HG03571 (cell line): ENCODE data around the gene DXO.

ENCODE experiments used
- ATAC-seq: cut with Tn5 transposase; IDR thresholded peaks from one replicate; pipeline ENCODE4 v1.9.1; 2021; ENCODE audit not compliant: unreplicated experiment

Gene DXO

DNA sequence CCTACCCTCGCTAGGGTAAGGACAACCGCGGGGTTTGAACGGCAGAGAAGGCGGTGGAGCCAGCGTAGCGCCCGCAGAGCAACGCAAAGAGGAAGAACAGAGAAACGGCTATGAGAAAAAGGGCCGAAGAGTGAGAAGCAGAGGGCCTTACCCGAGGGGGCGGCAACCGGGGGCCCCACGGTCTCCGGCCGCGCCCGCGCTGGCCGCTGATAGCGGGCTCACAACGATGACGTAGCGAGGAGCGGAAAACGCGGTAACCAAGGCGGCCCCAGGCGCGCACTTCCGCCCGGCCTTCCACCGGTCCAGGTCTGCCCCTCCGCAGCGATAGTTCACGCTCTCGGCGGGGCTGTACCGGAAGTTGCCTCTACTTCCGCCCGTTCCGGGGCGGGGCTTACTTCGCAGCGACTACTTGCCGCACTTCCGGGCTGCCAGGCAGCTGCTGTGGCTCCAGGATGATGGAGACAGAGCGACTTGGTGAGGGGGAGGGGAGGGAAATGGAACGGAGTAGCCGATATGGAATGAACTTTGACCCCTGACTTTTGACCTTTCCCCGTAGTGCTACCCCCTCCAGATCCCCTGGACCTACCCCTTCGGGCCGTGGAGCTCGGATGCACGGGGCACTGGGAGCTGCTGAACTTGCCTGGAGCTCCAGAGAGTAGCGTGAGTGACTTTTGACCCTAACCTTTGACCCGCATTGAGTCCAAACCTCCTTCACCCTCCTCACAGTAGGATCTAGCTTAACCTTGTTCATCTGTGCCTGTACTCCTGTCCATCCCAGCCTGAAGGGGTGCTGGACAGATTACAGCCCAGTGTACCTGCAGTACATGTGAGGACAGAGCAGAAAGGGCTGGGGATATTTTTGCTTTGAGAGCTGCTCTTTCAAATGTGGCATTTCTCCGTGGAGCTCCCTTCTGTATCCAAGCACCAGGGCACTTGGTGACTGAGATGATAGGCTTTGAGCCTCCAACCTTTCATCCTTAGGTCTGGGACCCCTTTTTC, 12.9 kb downstream of the DXO start, which contains the start of the genes NELFE and SKIC2:
NELFE (minus strand) TSS at position 231 of the 999 bp plus-strand sequence. CDS start 525 bp downstream, outside the sequence.
SKIC2 (plus strand) TSS at position 435 of the 999 bp plus-strand sequence; CDS start at position 453, 18 bp downstream.
- ATAC-seq = peak; percentile 87

- ATAC-seq = no peak
These were observed 13.6 kb downstream of the DXO start for GRCh38 chr6:31958412-31958740.

- no peak for ATAC-seq
These were observed 15.1 kb downstream of the DXO start for GRCh38 chr6:31956796-31957195.

- no peak for ATAC-seq
These were observed 17.4 kb downstream of the DXO start for GRCh38 chr6:31954511-31954910.

DNA sequence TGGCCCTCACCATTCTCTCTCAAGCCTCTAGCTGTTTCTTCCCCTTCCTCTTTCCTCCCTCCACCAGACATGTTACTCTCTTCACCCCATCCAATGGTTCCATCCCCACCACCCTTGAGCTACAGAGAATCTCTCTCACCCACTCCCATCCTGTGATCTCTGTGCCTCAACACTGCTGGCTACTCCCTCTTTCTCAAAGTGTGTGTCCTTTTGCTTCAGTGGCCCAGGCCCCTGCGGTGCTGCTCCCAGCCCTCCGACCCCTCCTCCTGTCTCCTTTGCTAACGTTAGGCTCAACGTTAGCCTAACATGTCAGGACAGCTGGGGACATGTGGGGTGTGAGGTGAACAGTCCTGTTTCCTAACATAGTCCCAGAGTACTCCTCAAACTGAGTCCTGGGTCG, 19.0 kb downstream of the DXO start:
- no peak for ATAC-seq

DNA sequence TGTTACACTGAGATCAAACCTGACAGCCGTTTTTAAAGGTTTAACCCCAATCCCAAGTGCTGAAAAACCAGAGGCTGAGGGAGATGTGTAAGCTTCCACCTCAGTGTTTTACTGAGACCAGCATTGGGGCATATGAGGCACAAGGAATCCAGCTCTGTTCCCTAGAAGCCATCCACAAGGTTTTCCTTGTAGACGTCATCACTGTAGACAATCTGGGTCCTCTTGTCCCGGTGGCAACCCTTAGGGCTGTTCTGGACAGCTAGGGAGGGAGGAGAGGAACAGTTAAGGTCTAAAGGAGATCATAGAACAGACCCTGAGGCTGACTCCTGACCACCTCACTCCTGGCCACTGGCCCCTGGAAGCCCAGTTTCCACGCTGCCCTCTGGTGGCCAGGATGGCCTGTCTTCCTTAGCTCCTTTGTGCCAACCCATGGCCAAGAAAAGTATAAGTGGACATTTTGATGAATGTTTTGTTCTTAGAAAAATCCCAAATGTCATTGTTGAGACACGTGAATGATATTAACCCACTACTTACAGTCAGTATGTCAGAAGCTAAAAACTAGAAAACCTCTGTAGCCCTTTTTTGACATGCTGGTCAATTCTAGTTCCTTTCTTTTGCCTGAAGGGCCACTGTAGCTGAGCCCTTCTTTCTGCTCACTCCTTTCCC, 19.7 kb downstream of the DXO start:
- ATAC-seq = no peak

DNA sequence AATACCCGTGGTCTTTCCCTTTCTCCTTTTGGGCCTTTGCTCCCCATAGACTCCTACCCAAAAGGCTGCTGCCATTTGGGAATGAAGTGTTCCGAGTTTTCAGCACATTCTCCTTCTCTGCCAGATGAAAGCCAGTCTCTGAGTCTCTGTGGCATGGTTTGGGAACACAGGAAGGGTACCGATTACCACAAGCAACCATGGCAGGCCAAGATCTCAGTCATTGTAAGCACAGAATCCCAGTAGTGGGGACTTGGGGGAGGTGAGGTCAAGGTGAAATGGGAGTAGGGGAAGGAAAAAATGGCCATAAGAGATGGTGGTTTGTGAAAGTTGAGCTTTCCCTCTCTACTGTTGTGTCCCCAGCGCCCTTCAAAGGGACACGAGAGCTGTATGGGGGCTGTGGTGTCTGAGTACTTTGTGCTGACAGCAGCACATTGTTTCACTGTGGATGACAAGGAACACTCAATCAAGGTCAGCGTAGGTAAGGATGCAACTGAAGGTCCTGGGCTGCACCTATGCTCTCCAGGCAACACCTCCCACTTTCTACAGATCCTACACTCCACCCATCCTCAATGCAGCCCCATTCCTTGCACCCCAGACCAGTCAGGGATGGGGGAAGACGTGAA, 21.9 kb downstream of the DXO start:
- no peak for ATAC-seq

GRCh38 chr6:31948753-31949413, 23.1 kb downstream of the DXO start:
- ATAC-seq = no peak

DNA sequence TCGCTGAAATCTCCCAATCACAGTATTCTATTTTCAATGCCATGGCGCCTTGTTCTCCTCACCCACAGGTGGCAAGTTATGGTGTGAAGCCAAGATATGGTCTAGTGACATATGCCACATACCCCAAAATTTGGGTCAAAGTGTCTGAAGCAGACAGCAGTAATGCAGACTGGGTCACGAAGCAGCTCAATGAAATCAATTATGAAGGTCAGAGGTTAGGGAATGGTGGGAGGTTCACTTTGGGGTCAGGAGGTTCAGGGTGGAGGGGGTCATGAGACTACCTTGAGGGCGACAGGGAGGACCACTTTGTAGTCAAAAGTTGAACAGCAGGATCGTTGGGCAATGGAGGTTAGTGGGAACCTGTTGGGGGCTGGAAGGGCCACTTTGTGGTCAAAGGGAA, 23.6 kb downstream of the DXO start:
- no peak for ATAC-seq

- no peak for ATAC-seq
These were observed 24.1 kb downstream of the DXO start for GRCh38 chr6:31947864-31948263.

DNA sequence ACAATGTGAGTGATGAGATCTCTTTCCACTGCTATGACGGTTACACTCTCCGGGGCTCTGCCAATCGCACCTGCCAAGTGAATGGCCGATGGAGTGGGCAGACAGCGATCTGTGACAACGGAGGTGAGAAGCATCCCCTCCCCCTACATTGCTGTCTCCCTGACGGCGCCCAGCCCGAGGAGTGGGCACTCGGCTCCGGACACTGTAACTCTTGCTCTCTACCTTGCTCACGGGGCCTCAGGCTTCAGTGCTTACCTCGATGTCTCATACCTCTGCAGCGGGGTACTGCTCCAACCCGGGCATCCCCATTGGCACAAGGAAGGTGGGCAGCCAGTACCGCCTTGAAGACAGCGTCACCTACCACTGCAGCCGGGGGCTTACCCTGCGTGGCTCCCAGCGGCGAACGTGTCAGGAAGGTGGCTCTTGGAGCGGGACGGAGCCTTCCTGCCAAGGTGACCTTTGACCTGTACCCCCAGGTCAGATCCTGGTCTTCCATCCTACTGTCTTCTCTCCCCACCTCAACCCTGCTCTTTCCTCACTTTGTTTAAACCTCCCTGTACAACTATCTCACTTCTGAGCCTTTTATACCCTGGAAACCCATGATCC, 24.8 kb downstream of the DXO start:
- no peak for ATAC-seq

DNA sequence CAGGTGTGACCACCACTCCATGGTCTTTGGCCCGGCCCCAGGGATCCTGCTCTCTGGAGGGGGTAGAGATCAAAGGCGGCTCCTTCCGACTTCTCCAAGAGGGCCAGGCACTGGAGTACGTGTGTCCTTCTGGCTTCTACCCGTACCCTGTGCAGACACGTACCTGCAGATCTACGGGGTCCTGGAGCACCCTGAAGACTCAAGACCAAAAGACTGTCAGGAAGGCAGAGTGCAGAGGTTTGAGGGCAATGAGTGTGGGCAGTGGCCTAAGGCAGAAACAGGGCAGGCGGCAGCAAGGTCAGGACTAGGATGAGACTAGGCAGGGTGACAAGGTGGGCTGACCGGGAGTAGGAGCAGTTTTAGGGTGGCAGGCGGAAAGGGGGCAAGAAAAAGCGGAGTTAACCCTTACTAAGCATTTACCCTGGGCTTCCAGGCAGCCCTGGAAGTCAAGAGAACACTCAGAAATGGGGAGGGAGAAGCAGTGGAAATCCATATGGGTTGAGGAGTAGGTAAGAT, 25.5 kb downstream of the DXO start:
- ATAC-seq = no peak

GRCh38 chr6:31945507-31946369, 26.2 kb downstream of the DXO start, which contains the start of gene CFB:
Gene CFB (plus strand): TSS chr6:31946095. CDS start chr6:31946222, 127 bp downstream.
- no peak for ATAC-seq

DNA sequence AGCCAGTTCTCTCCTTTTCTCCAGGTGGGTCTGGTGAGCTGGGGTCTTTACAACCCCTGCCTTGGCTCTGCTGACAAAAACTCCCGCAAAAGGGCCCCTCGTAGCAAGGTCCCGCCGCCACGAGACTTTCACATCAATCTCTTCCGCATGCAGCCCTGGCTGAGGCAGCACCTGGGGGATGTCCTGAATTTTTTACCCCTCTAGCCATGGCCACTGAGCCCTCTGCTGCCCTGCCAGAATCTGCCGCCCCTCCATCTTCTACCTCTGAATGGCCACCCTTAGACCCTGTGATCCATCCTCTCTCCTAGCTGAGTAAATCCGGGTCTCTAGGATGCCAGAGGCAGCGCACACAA, 26.8 kb downstream of the DXO start:
- ATAC-seq = no peak

GRCh38 chr6:31943742-31944141, 28.2 kb downstream of the DXO start:
- ATAC-seq = no peak

DNA sequence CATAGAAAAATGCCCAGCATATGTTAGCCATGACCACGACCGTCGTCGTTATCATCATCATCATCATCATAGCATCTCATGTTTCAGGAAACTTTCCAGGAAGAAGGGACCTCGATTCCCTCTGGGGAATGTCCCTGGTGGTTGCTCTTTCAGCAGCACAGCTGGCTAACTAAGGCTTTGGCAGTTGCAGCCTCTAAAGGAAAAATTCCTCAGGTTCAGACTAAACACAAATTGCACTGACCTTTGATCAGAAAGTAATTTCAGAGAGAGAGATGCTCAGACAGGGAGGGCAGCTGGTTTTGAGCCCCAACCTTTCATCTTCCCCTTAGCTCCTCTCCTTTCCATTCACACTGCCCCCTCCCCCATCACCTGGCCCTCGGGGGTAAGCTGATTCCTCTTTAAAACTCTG, 31.7 kb downstream of the DXO start:
- no peak for ATAC-seq

GRCh38 chr6:31935823-31936222, 36.1 kb downstream of the DXO start:
- ATAC-seq = no peak

GRCh38 chr6:31935021-31935420, 36.9 kb downstream of the DXO start:
- ATAC-seq = no peak

- no peak for ATAC-seq
These were observed 38.4 kb downstream of the DXO start for GRCh38 chr6:31933537-31933936.
